Activated naive CD8-positive, alpha-beta T cell treated with anti-CD3 and anti-CD28 coated beads, Interleukin-2, amount 10 ng/mL, durations not matched to agents 7 days and 5 days (primary cell): ENCODE results near the gene BTG2. TPM values are rescaled to one million over a fixed set of nuclear protein-coding genes. Genes with fewer than 3 reads are reported as not detected.

Experiments
- ATAC-seq: fragments of 150-1000 bp; cut with Tn5 transposase; one replicate; pipeline ENCODE4 v1.10.0; 2021; ENCODE audit warnings: low read depth, moderate library complexity
- POLR2A ChIA-PET: fragments of 350-600 bp; sonication (Branson Sonifier 250); formaldehyde crosslinking; loops from one replicate; lab custom pipeline; 2021; ENCODE audit warnings: antibody characterized with exemption; lab: Charles Lee
- DNase-seq: peaks from one replicate; pipeline ENCODE4 v3.0.0; 2021
- H3K27ac Mint-ChIP-seq: one replicate; pipeline ENCODE4 v1.8.0; 2022; ENCODE audit warnings: mild to moderate bottlenecking, mixed read lengths
- H3K27me3 Mint-ChIP-seq: one replicate; pipeline ENCODE4 v1.8.0; 2022; ENCODE audit warnings: mild to moderate bottlenecking, moderate library complexity, mixed read lengths
- H3K36me3 Mint-ChIP-seq: one replicate; pipeline ENCODE4 v1.8.0; 2021; ENCODE audit warnings: mild to moderate bottlenecking, mixed read lengths
- H3K4me1 Mint-ChIP-seq: one replicate; pipeline ENCODE4 v1.8.0; 2021; ENCODE audit warnings: mixed read lengths
- H3K4me3 Mint-ChIP-seq: one replicate; pipeline ENCODE4 v1.8.0; 2022; ENCODE audit warnings: mild to moderate bottlenecking, moderate library complexity, mixed read lengths
- H3K9me3 Mint-ChIP-seq: one replicate; pipeline ENCODE4 v1.8.0; 2021; ENCODE audit warnings: mixed read lengths
- total RNA-seq, 2 experiments: library from RNA; stranded (reverse); gene quantifications; one replicate each; pipeline ENCODE4 v1.2.3, GENCODE V29; 2021

Gene BTG2
- total RNA-seq, 2 experiments from 2014 or later: 90.3 to 99.8 TPM

- peak; percentile 81 for DNase-seq
- peak; percentile 58 for ATAC-seq
- peaks cover 42% of the 10 kb centered on the region for H3K4me1 Mint-ChIP-seq
- POLR2A ChIA-PET: interaction anchor here (0.6 to 10.1 kb wide), 14 partner anchors 8 to 987 kb away, joined by 3 to 309 read pairs (median 7); partner anchors contain the start of genes ATP2B4 and BTG2
- no peaks in the 10 kb centered on the region for H3K36me3 Mint-ChIP-seq
- peak overlapping the region; percentile 74 for H3K4me3 Mint-ChIP-seq
- no peaks in the 10 kb centered on the region for H3K9me3 Mint-ChIP-seq
- H3K27ac Mint-ChIP-seq: peak overlapping the region; percentile 90
- H3K27me3 Mint-ChIP-seq: peaks cover 3% of the 10 kb centered on the region
Measured at GRCh38 chr1:203327684-203328457, 22.6 kb downstream of the BTG2 start.

- peaks cover 3% of the 10 kb centered on the region for H3K27me3 Mint-ChIP-seq
- DNase-seq (no peak), ATAC-seq (no peak)
- H3K27ac Mint-ChIP-seq: no peak overlapping the region
- no peaks in the 10 kb centered on the region for H3K9me3 Mint-ChIP-seq
- H3K4me3 Mint-ChIP-seq: peak overlapping the region; percentile 2
- POLR2A ChIA-PET: interaction anchor here (2.2 to 10.1 kb wide), 3 partner anchors 20 to 56 kb away, joined by 14 to 309 read pairs (median 159); partner anchors contain the start of gene BTG2
- H3K36me3 Mint-ChIP-seq: no peaks in the 10 kb centered on the region
- peaks cover 34% of the 10 kb centered on the region for H3K4me1 Mint-ChIP-seq
Measured at GRCh38 chr1:203328714-203329122, 23.4 kb downstream of the BTG2 start.

DNA sequence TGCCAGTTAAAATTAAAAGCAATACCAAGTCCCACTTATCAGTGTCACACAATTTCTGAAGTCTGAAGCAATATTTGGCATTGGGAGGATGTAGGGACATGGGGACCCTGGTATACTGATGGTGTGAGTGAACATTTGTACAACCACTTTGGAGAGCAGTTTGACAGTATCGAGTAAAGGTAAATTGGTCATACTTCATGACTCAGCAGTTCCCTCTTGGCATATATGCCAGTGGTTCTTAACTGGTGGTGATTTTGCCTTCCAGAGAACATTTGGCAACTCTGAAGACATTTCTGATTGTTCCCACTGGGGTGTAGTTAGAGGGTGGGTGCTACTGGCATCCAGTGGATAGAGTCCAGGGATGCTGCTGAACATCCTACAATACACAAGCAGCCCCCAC is 25.9 kb downstream of the BTG2 start:
- ATAC-seq: no peak
- Mint-ChIP-seq H3K9me3 (no peaks in the 10 kb centered on the region), H3K27ac (no peak overlapping the region), H3K27me3 (peaks cover 3% of the 10 kb centered on the region), H3K4me1 (peaks cover 19% of the 10 kb centered on the region), H3K36me3 (no peaks in the 10 kb centered on the region), H3K4me3 (no peak overlapping the region)
- no peak for DNase-seq
- POLR2A ChIA-PET: interaction anchor here (1.1 to 2.1 kb wide), 2 partner anchors 26 to 58 kb away, joined by 3 to 5 read pairs; partner anchors contain the start of gene BTG2

DNA sequence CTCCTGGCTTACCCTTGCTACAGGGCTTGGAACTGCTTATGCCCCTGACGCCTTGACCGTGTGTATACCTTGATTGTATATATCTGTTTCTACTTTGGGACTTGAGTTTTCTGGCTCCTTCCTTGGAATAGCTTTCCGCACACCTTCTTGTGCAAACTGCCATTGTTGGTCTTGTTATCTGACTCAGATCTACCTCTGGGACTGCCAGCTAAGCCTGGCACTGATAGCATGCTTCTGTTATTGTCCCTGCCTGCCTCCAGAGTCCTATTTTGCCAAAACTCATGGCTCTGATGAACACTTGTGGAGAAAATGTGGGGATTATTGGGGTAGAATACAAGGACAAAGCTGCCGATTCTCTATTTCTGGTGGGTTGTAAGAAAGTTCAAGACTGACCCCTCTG is 30.2 kb downstream of the BTG2 start:
- DNase-seq (no peak), ATAC-seq (no peak)
- peaks cover 8% of the 10 kb centered on the region for H3K27me3 Mint-ChIP-seq
- no peaks in the 10 kb centered on the region for H3K9me3 Mint-ChIP-seq
- H3K27ac Mint-ChIP-seq: no peak overlapping the region
- H3K4me3 Mint-ChIP-seq: no peak overlapping the region
- POLR2A ChIA-PET: interaction anchor here (0.7 to 1.9 kb wide), 6 partner anchors 8 to 1885 kb away, joined by 3 to 13 read pairs (median 4); no protein-coding TSS in a partner anchor
- no peaks in the 10 kb centered on the region for H3K36me3 Mint-ChIP-seq
- H3K4me1 Mint-ChIP-seq: peaks cover 14% of the 10 kb centered on the region

DNA sequence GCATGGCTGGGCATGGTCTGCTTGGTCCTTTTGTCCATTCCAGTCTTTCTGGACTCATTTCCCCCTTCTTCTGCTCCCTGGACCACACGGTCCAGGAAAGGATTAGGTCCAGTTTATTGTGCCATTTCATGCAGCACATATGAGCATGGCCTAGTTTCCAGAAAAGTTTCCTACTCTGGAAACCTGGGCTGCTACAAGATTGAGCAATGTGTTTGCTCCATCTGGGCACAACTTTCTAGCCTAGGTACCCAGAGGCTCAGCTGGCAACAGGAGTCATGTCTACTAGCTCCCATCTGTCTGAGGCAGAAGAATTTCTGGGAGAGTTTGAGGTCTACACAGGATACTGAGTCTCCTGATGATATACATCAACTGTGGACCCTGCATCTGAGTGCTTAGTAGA is 30.8 kb downstream of the BTG2 start:
- ATAC-seq: no peak
- Mint-ChIP-seq H3K27ac (no peak overlapping the region), H3K36me3 (no peaks in the 10 kb centered on the region), H3K9me3 (no peaks in the 10 kb centered on the region), H3K27me3 (peaks cover 13% of the 10 kb centered on the region), H3K4me3 (no peak overlapping the region), H3K4me1 (peaks cover 14% of the 10 kb centered on the region)
- DNase-seq: no peak
- POLR2A ChIA-PET: interaction anchor here (0.7 to 1.9 kb wide), 5 partner anchors 9 to 1872 kb away, joined by 3 to 13 read pairs (median 4); no protein-coding TSS in a partner anchor

GRCh38 chr1:203338335-203339036 is 33.2 kb downstream of the BTG2 start:
- H3K36me3 Mint-ChIP-seq: no peaks in the 10 kb centered on the region
- POLR2A ChIA-PET: interaction anchor here (0.7 to 2.2 kb wide), 7 partner anchors 18 to 87 kb away, joined by 3 to 14 read pairs (median 4); no protein-coding TSS in a partner anchor

GRCh38 chr1:203340112-203340790 is 34.9 kb downstream of the BTG2 start:
- Mint-ChIP-seq H3K4me1 (peaks cover 14% of the 10 kb centered on the region), H3K27me3 (peaks cover 26% of the 10 kb centered on the region), H3K36me3 (no peaks in the 10 kb centered on the region), H3K9me3 (no peaks in the 10 kb centered on the region), H3K4me3 (no peak overlapping the region), H3K27ac (no peak overlapping the region)
- POLR2A ChIA-PET: interaction anchor here (0.6 to 2.2 kb wide), 7 partner anchors 53 to 250 kb away, joined by 3 to 12 read pairs (median 4); no protein-coding TSS in a partner anchor
- ATAC-seq (peak; percentile 73), DNase-seq (no peak)

More at GRCh38 chr1:203338335-203339036, 33.2 kb downstream of the BTG2 start:
- DNase-seq (peak; percentile 49), ATAC-seq (peak; percentile 37)
- H3K9me3 Mint-ChIP-seq: no peaks in the 10 kb centered on the region
- no peak overlapping the region for H3K4me3 Mint-ChIP-seq
- no peak overlapping the region for H3K27ac Mint-ChIP-seq
- peaks cover 14% of the 10 kb centered on the region for H3K4me1 Mint-ChIP-seq
- H3K27me3 Mint-ChIP-seq: peaks cover 25% of the 10 kb centered on the region

DNA sequence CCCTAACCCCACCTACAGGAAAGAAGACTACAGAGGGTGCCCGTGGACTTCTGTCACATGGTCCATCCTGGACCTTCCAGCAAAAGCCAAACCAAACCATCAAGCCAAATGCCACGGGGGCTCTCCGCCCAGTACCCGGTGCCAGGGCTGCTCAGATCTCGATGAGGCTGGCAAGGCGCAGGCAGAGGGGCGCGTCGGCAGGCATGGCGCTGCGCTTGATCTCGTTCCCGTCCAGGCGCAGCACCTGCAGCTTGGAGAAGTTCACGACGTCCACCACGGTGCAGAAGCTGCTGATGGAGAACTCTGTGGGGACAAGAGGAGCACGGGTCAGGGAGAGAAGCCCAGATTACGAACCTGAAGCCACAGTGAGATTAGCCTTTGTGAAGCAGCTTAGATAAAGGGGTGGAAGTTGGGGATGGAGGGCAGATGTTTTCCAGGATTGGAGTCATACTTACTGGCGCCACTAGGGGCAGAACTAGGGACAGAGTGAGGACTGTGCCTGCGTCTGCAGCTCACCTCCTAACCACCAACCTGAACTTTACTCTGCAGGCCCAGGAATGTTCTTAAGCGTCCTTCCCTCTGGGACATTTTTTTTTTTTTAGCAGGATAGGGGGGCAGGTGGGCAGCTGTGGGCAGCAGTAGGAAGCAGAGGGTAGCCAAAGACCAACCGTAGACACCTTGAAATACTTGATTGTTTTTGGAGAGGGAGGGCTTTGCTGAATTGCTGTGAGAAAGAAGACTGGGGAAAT is 37.0 kb downstream of the BTG2 start:
- Mint-ChIP-seq H3K4me1 (peaks cover 8% of the 10 kb centered on the region), H3K9me3 (no peaks in the 10 kb centered on the region), H3K4me3 (no peak overlapping the region), H3K27ac (no peak overlapping the region), H3K36me3 (no peaks in the 10 kb centered on the region), H3K27me3 (peaks cover 26% of the 10 kb centered on the region)
- peak; percentile 50 for ATAC-seq
- POLR2A ChIA-PET: interaction anchor here (1.2 to 1.4 kb wide), 2 partner anchors 71 to 75 kb away, joined by 4 read pairs; no protein-coding TSS in a partner anchor
- DNase-seq: no peak

DNA sequence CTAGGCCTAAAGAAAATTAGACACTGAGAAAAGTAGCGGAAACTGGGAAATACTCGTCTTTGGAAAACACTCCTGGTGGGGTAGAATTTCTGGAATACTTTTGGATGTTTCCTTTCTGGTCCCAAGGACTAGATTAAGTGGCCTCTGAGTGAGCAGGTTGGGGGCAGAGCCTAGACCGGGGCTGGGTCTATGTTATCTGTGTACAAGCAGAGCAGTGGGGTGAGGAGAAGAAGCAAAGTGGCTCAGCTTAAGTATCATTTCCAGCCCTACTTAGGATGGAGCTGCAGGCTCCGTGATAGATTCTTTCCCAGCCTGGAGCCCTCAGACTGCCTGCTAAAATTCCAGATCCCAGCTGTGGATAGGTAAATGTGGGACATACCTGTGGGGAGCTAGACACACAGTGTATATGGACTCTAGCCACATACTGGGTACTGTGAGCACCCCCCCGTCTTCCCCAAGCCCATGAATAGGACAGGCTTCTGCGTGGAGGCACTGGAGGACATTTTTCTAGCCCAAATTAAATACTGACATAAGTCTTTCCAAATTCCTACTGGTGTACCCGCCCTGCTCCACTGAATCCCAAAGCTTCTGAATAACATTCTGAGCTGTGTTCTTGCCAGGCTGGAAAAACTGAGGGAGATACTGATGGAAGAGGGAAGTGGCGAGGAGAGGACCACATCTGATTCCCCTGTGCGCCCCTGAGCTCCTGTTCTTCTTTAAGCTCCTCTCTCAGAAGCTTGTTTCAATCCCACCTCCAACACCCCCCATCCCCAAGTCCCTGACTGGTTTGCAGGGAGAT is 38.8 kb downstream of the BTG2 start:
- Mint-ChIP-seq H3K27me3 (peaks cover 26% of the 10 kb centered on the region), H3K9me3 (no peaks in the 10 kb centered on the region), H3K27ac (no peak overlapping the region), H3K4me1 (peaks cover 8% of the 10 kb centered on the region), H3K4me3 (no peak overlapping the region), H3K36me3 (no peaks in the 10 kb centered on the region)
- no peak for ATAC-seq
- POLR2A ChIA-PET: no interaction called here
- no peak for DNase-seq

DNA sequence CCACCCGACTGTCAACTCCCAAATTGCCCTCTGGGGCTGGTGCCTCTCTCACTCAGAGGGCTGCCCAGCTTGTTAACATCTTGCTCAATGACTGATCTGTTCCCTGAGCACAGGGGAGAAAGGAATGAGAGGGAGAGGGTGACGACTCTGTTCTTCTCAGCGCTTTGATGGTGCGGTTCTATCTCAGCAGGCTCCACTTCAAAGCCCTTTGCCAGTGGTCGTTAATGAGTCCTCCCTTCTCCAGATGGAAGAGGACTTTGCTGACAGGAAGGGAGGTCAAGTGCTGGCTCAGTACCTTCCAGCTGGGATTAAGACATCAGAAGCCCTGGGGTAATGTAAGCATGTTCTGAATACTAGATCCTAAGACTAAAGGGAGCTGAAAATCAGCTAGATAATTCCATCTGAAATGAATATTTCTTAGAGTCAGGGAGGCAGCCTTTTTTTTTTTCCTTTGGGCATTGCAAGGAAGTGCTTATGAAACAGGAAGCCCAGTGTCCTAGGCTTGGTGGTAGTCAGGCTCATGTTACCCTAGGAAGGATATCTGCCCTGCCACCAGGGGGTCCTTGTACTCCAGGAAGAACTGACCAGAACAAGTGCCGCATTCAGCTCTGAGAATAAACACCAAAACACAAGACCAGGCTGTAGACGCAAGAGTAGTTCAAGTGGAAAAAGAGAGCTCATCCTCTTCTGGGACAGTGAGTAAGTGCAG is 40.9 kb downstream of the BTG2 start:
- Mint-ChIP-seq H3K27me3 (peaks cover 19% of the 10 kb centered on the region), H3K9me3 (no peaks in the 10 kb centered on the region), H3K4me1 (peaks cover under 1% of the 10 kb centered on the region), H3K27ac (no peak overlapping the region), H3K36me3 (no peaks in the 10 kb centered on the region), H3K4me3 (no peak overlapping the region)
- ATAC-seq: no peak
- no peak for DNase-seq
- POLR2A ChIA-PET: no interaction called here

GRCh38 chr1:203346769-203347102 is 41.4 kb downstream of the BTG2 start:
- POLR2A ChIA-PET: no interaction called here
- ATAC-seq (no peak), DNase-seq (no peak)
- peaks cover 2% of the 10 kb centered on the region for H3K4me1 Mint-ChIP-seq
- H3K36me3 Mint-ChIP-seq: no peaks in the 10 kb centered on the region
- no peaks in the 10 kb centered on the region for H3K9me3 Mint-ChIP-seq
- H3K27me3 Mint-ChIP-seq: peaks cover 15% of the 10 kb centered on the region
- H3K27ac Mint-ChIP-seq: no peak overlapping the region
- H3K4me3 Mint-ChIP-seq: no peak overlapping the region
